Measurements from ENCODE around the gene ZSCAN26. TPM values are rescaled to one million over a fixed set of nuclear protein-coding genes. Genes with fewer than 3 reads are reported as not detected.

The ZSCAN26 gene
- polyA plus RNA-seq, 1 of the 3 experiments (the other 2 are of a cell fraction): 11.0 TPM

- Histone ChIP-seq H4K20me1 (ENCODE audit: insufficient read depth) (no peaks in the 10 kb centered on the region), H3F3A (replicated peaks; ENCODE audit: insufficient read depth) (no peaks in the 10 kb centered on the region), H3K9me2 (no peaks in the 10 kb centered on the region), H2AFZ (ENCODE audit: low read depth) (no peak overlapping the region), H3K79me2 (ENCODE audit: insufficient read depth) (no peaks in the 10 kb centered on the region), H3K4me2 (no peak overlapping the region), H3K27me3 (ENCODE audit: insufficient read depth) (no peaks in the 10 kb centered on the region), H3K9ac (no peak overlapping the region), H3K4me1 (ENCODE audit: control insufficient read depth in 1 of 2, insufficient read depth in 2 of 2, low read depth in 1 of 2, low read length in 1 of 2) (peaks cover 0 to 6% of the 10 kb centered on the region in 2 experiments; a peak in 1 of 4 replicates), H3K36me3 (replicated peaks in 1 of 2; ENCODE audit: control insufficient read depth in 1 of 2, insufficient read depth in 2 of 2, low read length in 1 of 2) (no peaks in the 10 kb centered on the region), H3K9me3 (no peaks in the 10 kb centered on the region), H3K27ac (ENCODE audit: low read depth in 2 of 2, low read length in 1 of 2) (no peak overlapping the region), H3K4me3 (ENCODE audit: low read depth in 2 of 2, low read length in 1 of 2) (no peak overlapping the region)
- no peak for TF ChIP-seq SMC3 (IDR thresholded peaks at IDR 0.05; ENCODE audit: low read depth, low read length)
- TF ChIP-seq TEAD4 (IDR thresholded peaks at IDR 0.05; ENCODE audit: borderline replicate concordance, insufficient read depth): no peak
- TF ChIP-seq EZH2phosphoT487 (IDR thresholded peaks at IDR 0.05; ENCODE audit: borderline replicate concordance, low read depth): no peak
- no peak for TF ChIP-seq IRF3 (IDR thresholded peaks at IDR 0.05; ENCODE audit: low read depth, low read length)
- TF ChIP-seq, protein P1, sequence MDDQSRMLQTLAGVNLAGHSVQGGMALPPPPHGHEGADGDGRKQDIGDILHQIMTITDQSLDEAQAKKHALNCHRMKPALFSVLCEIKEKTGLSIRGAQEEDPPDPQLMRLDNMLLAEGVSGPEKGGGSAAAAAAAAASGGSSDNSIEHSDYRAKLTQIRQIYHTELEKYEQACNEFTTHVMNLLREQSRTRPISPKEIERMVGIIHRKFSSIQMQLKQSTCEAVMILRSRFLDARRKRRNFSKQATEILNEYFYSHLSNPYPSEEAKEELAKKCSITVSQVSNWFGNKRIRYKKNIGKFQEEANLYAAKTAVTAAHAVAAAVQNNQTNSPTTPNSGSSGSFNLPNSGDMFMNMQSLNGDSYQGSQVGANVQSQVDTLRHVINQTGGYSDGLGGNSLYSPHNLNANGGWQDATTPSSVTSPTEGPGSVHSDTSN (IDR thresholded peaks at IDR 0.05): no peak
- no peak for TF ChIP-seq RAD21 (IDR thresholded peaks at IDR 0.05; ENCODE audit: low read length)
- CTCF ChIA-PET: interaction anchor here (0.5 kb wide), 1 partner anchor 42 kb away, joined by 3 read pairs; no protein-coding TSS in a partner anchor
- no CpG with 5 or more reads among the region's 1 CpG for WGBS (ENCODE audit: low lambda C conversion rate)
- POLR2A ChIA-PET: no interaction called here
- no peak for DNase-seq
Measured at GRCh38 chr6:28257042-28257441, 9.9 kb upstream of the ZSCAN26 start.

DNA sequence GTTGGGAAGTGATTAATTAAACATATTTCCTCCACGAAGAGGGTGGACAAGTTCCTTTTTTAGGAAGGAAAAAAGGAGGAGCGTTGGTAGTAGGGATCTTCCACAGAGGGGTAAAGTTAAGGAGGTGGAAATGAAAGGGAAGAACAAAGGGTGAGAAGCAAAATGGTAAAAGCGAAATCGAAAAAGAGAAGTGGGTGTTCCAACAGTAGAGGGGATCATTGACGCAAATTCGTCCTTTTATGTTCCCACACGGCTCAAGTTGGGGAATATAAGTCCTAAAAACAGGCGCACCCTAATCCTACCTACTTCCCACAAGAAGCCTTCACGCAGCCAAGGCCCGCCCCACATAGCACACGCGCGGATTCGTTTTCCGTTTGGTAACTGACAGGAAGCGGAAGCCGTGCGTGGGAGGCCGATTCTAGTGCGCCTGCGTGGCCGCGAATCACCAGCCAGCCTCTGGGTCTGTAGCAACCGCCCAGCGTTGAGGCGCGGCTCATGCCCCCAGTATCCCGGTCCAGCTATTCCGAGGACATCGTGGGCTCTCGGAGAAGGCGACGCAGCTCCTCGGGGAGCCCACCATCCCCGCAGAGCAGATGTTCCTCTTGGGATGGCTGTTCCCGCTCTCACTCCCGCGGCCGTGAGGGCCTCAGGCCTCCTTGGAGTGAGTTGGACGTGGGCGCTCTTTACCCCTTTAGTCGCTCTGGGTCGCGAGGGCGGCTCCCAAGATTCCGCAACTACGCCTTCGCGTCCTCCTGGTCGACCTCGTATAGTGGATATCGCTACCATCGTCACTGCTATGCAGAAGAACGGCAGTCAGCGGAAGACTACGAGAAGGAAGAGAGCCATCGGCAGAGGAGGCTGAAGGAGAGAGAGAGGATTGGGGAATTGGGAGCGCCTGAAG is 7.8 kb upstream of the ZSCAN26 start, which contains the start of gene NKAPL:
Gene NKAPL, plus strand, starts transcription at position 421 of the 901 bp plus-strand sequence. Its CDS starts 75 bp downstream, at position 496.
- Histone ChIP-seq H3K79me2 (ENCODE audit: insufficient read depth) (no peaks in the 10 kb centered on the region), H3K27ac (ENCODE audit: low read depth in 2 of 2, low read length in 1 of 2) (no peak within 1 kb of the TSS), H3K4me3 (ENCODE audit: low read depth in 2 of 2, low read length in 1 of 2) (no peak within 1 kb of the TSS), H3K4me1 (ENCODE audit: control insufficient read depth in 1 of 2, insufficient read depth in 2 of 2, low read depth in 1 of 2, low read length in 1 of 2) (no peaks in the 10 kb centered on the region), H3F3A (replicated peaks; ENCODE audit: insufficient read depth) (peaks cover 3% of the 10 kb centered on the region), H3K4me2 (no peak within 1 kb of the TSS), H3K36me3 (replicated peaks in 1 of 2; ENCODE audit: control insufficient read depth in 1 of 2, insufficient read depth in 2 of 2, low read length in 1 of 2) (no peaks in the 10 kb centered on the region), H3K9me3 (no peaks in the 10 kb centered on the region), H3K9ac (no peak within 1 kb of the TSS), H3K9me2 (no peaks in the 10 kb centered on the region), H2AFZ (ENCODE audit: low read depth) (no peak within 1 kb of the TSS), H3K27me3 (ENCODE audit: insufficient read depth) (no peaks in the 10 kb centered on the region), H4K20me1 (ENCODE audit: insufficient read depth) (no peaks in the 10 kb centered on the region)
- DNase-seq: no peak
- POLR2A ChIA-PET: no interaction called here
- CTCF ChIA-PET: no interaction called here
- TF ChIP-seq RFX5 (IDR thresholded peaks at IDR 0.05; ENCODE audit: low read length) (no peak), TEAD4 (IDR thresholded peaks at IDR 0.05; ENCODE audit: borderline replicate concordance, insufficient read depth) (no peak), IRF3 (IDR thresholded peaks at IDR 0.05; ENCODE audit: low read depth, low read length) (no peak)
- 87% methylated on average over 47 of the region's 58 CpGs for WGBS (ENCODE audit: low lambda C conversion rate)
